Endothelial cell of umbilical vein (primary cell): ENCODE results near the gene TENT4B. TPM values are rescaled to one million over a fixed set of nuclear protein-coding genes. Genes with fewer than 3 reads are reported as not detected.

Experiments
- BruUV-seq: library from RNA; stranded (reverse); fragments of 400-500 nt; replicated peaks from 2 replicates; lab custom pipeline; 2021; lab: Mats Ljungman, UMichigan
- CTCF ChIA-PET: fragments of 300-600, 350-600 bp; sonication (Branson Sonifier 250); formaldehyde crosslinking; loops from one replicate; lab custom pipeline; 2021; ENCODE audit warnings: antibody characterized with exemption, inconsistent platforms; lab: Charles Lee
- POLR2A ChIA-PET: fragments of 300-600, 350-600 bp; sonication (Branson Sonifier 250); formaldehyde crosslinking; loops from one replicate; lab custom pipeline; 2021; ENCODE audit warnings: antibody characterized with exemption, inconsistent platforms; lab: Charles Lee
- DNase-seq: peaks from one replicate; pipeline ENCODE4 v3.0.0-alpha.2; 2011; ENCODE audit warnings: low read depth, low spot score
- FAIRE-seq: peaks from 2 replicates; lab custom pipeline; 2011; peaks lifted over from hg19 to GRCh38; lab: Jason Lieb, UNC
- H2AFZ ChIP-seq: 2 replicates; pipeline ENCODE4 v1.6.0; 2012; ENCODE audit warnings: low read depth, low read length, control low read depth, inconsistent platforms
- H3K27ac ChIP-seq: 2 replicates; pipeline ENCODE4 v1.5.1; 2011; ENCODE audit warnings: low read depth, mild to moderate bottlenecking, control low read depth, low read length, moderate library complexity; ENCODE audit not compliant: insufficient read depth
- H3K27me3 ChIP-seq, 2 experiments: 2 replicates each; pipeline versions ENCODE4 v1.6.0 to v1.6.1; 2011; ENCODE audit warnings: low read length in 2 of 2, mixed read lengths in 1 of 2; ENCODE audit not compliant: control insufficient read depth in 2 of 2, insufficient read depth in 2 of 2
- H3K36me3 ChIP-seq, 2 experiments: 2 replicates in 1 of 2; 3 replicates in 1 of 2; pipeline ENCODE4 v1.5.1; 2011; ENCODE audit warnings: low read length in 2 of 2, mild to moderate bottlenecking in 1 of 2, moderate library complexity in 1 of 2; ENCODE audit not compliant: control insufficient read depth in 2 of 2, insufficient read depth in 2 of 2; ENCODE audit errors: extremely low read depth in 1 of 2
- H3K4me1 ChIP-seq: 3 replicates; pipeline ENCODE4 v1.5.1; 2011; ENCODE audit warnings: mild to moderate bottlenecking, low read length; ENCODE audit not compliant: control insufficient read depth, insufficient read depth; ENCODE audit errors: extremely low read depth
- H3K4me2 ChIP-seq: 2 replicates; pipeline ENCODE4 v1.6.1; 2011; ENCODE audit warnings: low read length, control low read depth, mixed read lengths; ENCODE audit not compliant: insufficient read depth
- H3K4me3 ChIP-seq, 3 experiments: fragments of 200-600 bp in 1 of 3; sonication (generic), shearing (Covaris generic) in 1 of 3; replicated peaks in 1 of 3; 2 replicates each; pipeline ENCODE4 v1.5.1; 2011 to 2016; ENCODE audit warnings: control low read depth in 3 of 3, low read length in 3 of 3, mild to moderate bottlenecking in 2 of 3, inconsistent platforms in 1 of 3, low read depth in 1 of 3, moderate library complexity in 1 of 3; ENCODE audit not compliant: insufficient read depth in 1 of 3
- H3K79me2 ChIP-seq: 2 replicates; pipeline ENCODE4 v1.6.0; 2012; ENCODE audit warnings: low read length, inconsistent platforms; ENCODE audit not compliant: control insufficient read depth, insufficient read depth
- H3K9ac ChIP-seq: replicated peaks from 2 replicates; pipeline ENCODE3; 2011; ENCODE audit warnings: low read length, control low read depth; ENCODE audit not compliant: insufficient read depth; ENCODE audit errors: extremely low read depth
- H3K9me1 ChIP-seq: replicated peaks from 3 replicates; pipeline ENCODE4 v1.6.0; 2011; ENCODE audit warnings: mild to moderate bottlenecking, low read length; ENCODE audit not compliant: control insufficient read depth, insufficient read depth; ENCODE audit errors: extremely low read depth
- H3K9me3 ChIP-seq: replicated peaks from 2 replicates; pipeline ENCODE4 v1.5.1; 2012; ENCODE audit warnings: low read length, inconsistent platforms; ENCODE audit not compliant: control insufficient read depth, insufficient read depth
- H4K20me1 ChIP-seq: replicated peaks from 2 replicates; pipeline ENCODE3; 2011; ENCODE audit warnings: mild to moderate bottlenecking, low read length; ENCODE audit not compliant: control insufficient read depth, insufficient read depth; ENCODE audit errors: extremely low read depth
- EZH2 ChIP-seq: IDR thresholded peaks from 2 replicates; pipeline ENCODE4 v1.6.1; 2012; ENCODE audit warnings: borderline replicate concordance, low read depth, mild to moderate bottlenecking, moderate library complexity, low read length, inconsistent platforms; ENCODE audit not compliant: severe bottlenecking
- FOS ChIP-seq: IDR thresholded peaks from 2 replicates; pipeline ENCODE4 v1.6.1; 2011; ENCODE audit warnings: mild to moderate bottlenecking, low read length, moderate library complexity, borderline replicate concordance; ENCODE audit not compliant: insufficient read depth
- GATA2 ChIP-seq: IDR thresholded peaks from 2 replicates; pipeline ENCODE4 v1.7.0; 2011; ENCODE audit warnings: low read depth, mild to moderate bottlenecking, moderate library complexity, mixed read lengths, low read length; ENCODE audit not compliant: insufficient read length, insufficient read depth
- JUN ChIP-seq: IDR thresholded peaks from 2 replicates; pipeline ENCODE4 v1.6.1; 2011; ENCODE audit warnings: borderline replicate concordance, low read depth; ENCODE audit not compliant: insufficient read length, insufficient read depth
- MYC ChIP-seq: IDR thresholded peaks from one replicate; pipeline ENCODE4 v1.6.1; 2011; ENCODE audit warnings: mild to moderate bottlenecking, low read depth, low read length
- POLR2A ChIP-seq: IDR thresholded peaks from 2 replicates; pipeline ENCODE4 v1.6.1; 2012; ENCODE audit warnings: low read depth, mild to moderate bottlenecking, control low read depth, low read length
- POLR2AphosphoS5 ChIP-seq: IDR thresholded peaks from 2 replicates; pipeline ENCODE4 v1.6.1; 2012; ENCODE audit warnings: low read depth, mild to moderate bottlenecking, control low read depth, low read length, moderate library complexity; ENCODE audit not compliant: insufficient read depth
- dilution Hi-C: fragments of 300-500 bp; cut with MboI; formaldehyde crosslinking; loops from one replicate; pipeline ENCODE4 v1.15.0; 2019; ENCODE audit warnings: low sequenced_read_pairs; ENCODE audit not compliant: extremely low pct_ligation_motif_present
- intact Hi-C: fragments of 100-400 bp; cut with micrococcal nuclease; formaldehyde crosslinking; loops from one replicate; pipeline ENCODE4 v1.10.0; 2022
- polyA plus RNA-seq, 4 experiments: library from polyadenylated mRNA; depleted of rRNA in 3 of 4; stranded (reverse) in 3 of 4; unstranded in 1 of 4; fragments of >200 nt; gene quantifications; 2 replicates each; pipeline versions ENCODE4 v1.2.1 to v1.2.3, GENCODE V29; 2011 to 2012; ENCODE audit warnings: missing spikeins in 1 of 4
- total RNA-seq: library from RNA; stranded (reverse); gene quantifications from 2 replicates; pipeline ENCODE4 v1.2.3, GENCODE V29; 2021
- TF ChIP-seq, protein P1 (sequence below), 2 donors: IDR thresholded peaks; 1 replicate in 1 of 2; 2 replicates in 1 of 2; pipeline ENCODE4 v1.5.1; 2011; ENCODE audit warnings: low read length in 2 of 2, mild to moderate bottlenecking in 2 of 2, moderate library complexity in 2 of 2, control low read depth in 1 of 2, inconsistent platforms in 1 of 2, low read depth in 1 of 2; ENCODE audit not compliant: insufficient read depth in 1 of 2; ENCODE audit errors: extremely low read depth in 1 of 2
- TF ChIP-seq, protein P2 (sequence below): IDR thresholded peaks from 2 replicates; pipeline ENCODE4 v1.6.1; 2011; ENCODE audit not compliant: insufficient read depth, insufficient read length

The TENT4B gene
- total and polyA plus RNA-seq, 2 donors (not counting 3 experiments of a cell fraction or from before 2014, with no cell fraction given): 4.2 to 13.1 TPM

DNA sequence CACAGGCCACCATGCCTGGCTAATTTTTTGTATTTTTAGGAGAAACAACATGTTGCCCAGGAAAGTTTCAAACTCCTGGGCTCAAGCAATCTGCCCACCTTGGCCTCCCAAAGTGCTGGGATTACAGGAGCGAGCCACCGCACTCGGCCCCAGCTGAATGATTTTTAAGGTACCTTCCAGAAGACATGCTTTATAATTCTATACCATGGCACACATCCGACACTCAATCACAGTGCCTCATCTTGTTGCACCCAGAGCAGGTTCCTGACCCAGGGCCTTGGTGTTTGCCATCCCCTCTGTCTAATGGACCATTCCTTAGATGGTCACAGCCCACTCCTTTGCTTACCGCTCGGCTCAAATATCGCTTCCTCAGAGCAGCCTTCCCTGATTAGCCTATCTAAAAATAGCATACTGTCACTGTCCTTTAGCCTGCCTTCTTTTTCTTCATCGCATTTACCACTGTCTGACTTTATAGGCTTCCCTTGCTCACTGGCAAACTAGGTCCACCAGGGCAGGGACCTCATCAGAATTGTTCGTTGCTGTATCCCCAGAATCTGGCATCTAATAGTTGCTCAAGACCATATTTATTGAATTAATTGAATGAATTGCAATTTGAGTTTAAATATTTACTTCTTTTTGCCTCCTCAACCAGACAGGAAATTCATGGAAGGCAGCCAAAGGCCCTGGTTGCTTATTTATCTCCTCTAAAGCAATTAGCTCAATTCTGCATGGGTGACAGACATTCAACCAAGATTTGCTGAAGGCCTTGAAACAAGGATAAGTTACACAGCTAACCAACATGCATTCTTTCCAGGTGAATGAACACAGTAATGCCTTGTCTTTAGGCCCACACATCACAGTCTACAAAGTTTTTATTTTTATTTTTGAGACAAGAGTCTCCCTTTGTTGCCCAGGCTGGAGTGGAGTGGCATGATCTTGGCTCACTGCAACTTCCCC is 6.3 kb upstream of the TENT4B start:
- Histone ChIP-seq H3K36me3 (no peaks in the 10 kb centered on the region), H4K20me1 (no peaks in the 10 kb centered on the region), H3K4me2 (no peak overlapping the region), H3K4me3 (no peak overlapping the region), H3K27me3 (no peaks in the 10 kb centered on the region), H3K79me2 (no peaks in the 10 kb centered on the region), H3K9me1 (no peaks in the 10 kb centered on the region), H3K9me3 (no peaks in the 10 kb centered on the region), H3K27ac (no peak overlapping the region), H3K9ac (no peak overlapping the region), H3K4me1 (no peaks in the 10 kb centered on the region), H2AFZ (no peak overlapping the region)
- POLR2A ChIA-PET: no interaction called here
- dilution Hi-C loops (no loop called here), intact Hi-C loops (no loop called here)
- CTCF ChIA-PET: interaction anchor here (0.6 to 2.2 kb wide), 4 partner anchors 10 to 64 kb away, joined by 3 to 7 read pairs (median 4); no protein-coding TSS in a partner anchor
- no peak for FAIRE-seq
- TF ChIP-seq EZH2 (no peak), GATA2 (no peak), POLR2A (no peak), POLR2AphosphoS5 (no peak), JUN (no peak), FOS (no peak), MYC (no peak)
- TF ChIP-seq, protein P1, sequence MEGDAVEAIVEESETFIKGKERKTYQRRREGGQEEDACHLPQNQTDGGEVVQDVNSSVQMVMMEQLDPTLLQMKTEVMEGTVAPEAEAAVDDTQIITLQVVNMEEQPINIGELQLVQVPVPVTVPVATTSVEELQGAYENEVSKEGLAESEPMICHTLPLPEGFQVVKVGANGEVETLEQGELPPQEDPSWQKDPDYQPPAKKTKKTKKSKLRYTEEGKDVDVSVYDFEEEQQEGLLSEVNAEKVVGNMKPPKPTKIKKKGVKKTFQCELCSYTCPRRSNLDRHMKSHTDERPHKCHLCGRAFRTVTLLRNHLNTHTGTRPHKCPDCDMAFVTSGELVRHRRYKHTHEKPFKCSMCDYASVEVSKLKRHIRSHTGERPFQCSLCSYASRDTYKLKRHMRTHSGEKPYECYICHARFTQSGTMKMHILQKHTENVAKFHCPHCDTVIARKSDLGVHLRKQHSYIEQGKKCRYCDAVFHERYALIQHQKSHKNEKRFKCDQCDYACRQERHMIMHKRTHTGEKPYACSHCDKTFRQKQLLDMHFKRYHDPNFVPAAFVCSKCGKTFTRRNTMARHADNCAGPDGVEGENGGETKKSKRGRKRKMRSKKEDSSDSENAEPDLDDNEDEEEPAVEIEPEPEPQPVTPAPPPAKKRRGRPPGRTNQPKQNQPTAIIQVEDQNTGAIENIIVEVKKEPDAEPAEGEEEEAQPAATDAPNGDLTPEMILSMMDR (IDR thresholded peaks at IDR 0.05; ENCODE audit: extremely low read depth in 1 of 2, insufficient read depth in 1 of 2, low read depth in 1 of 2, low read length in 2 of 2): no peak
- TF ChIP-seq, protein P2, sequence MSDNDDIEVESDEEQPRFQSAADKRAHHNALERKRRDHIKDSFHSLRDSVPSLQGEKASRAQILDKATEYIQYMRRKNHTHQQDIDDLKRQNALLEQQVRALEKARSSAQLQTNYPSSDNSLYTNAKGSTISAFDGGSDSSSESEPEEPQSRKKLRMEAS: no peak
- no peak for DNase-seq
- no TSS peak for BruUV-seq
